Uterus (tissue), 4 donors: ENCODE data around the gene CDK5RAP3. TPM values are rescaled to one million over a fixed set of nuclear protein-coding genes. Genes with fewer than 3 reads are reported as not detected.

ENCODE experiments used
- DNase-seq, 2 donors: peaks; one replicate each; pipeline ENCODE4 v3.0.0-alpha.2; 2019 to 2020
- H3K27ac ChIP-seq, 2 donors: fragments of 200-600 bp; sonication (generic); 1 replicate in 1 of 2; 2 replicates in 1 of 2; pipeline ENCODE4 v1.5.1; 2016 to 2018
- H3K27me3 ChIP-seq, 2 donors: fragments of 200-600 bp; sonication (generic); one replicate each; pipeline ENCODE4 v1.5.1; 2018 to 2019; ENCODE audit warnings: control low read depth in 1 of 2
- H3K36me3 ChIP-seq, 2 donors: fragments of 200-600 bp; sonication (generic); one replicate each; pipeline ENCODE4 v1.5.1; 2019; ENCODE audit warnings: control low read depth in 1 of 2
- H3K4me1 ChIP-seq, 2 donors: fragments of 200-600 bp; sonication (generic); one replicate each; pipeline ENCODE4 v1.5.1; 2018 to 2019; ENCODE audit warnings: control low read depth in 1 of 2
- H3K4me3 ChIP-seq, 2 donors: fragments of 200-600 bp; sonication (generic); 1 replicate in 1 of 2; 2 replicates in 1 of 2; pipeline ENCODE4 v1.5.1; 2018 to 2019; ENCODE audit warnings: mild to moderate bottlenecking in 1 of 2
- H3K9me3 ChIP-seq, 2 donors: fragments of 200-600 bp; sonication (generic); one replicate each; pipeline ENCODE4 v1.5.1; 2019; ENCODE audit warnings: control low read depth in 1 of 2
- CTCF ChIP-seq, 4 experiments: fragments of 200-600 bp in 2 of 4; fragments of 450-650 bp in 2 of 4; sonication (generic) in 2 of 4; IDR thresholded peaks; one replicate each; pipeline ENCODE4 v1.5.1; 2016 to 2019; ENCODE audit warnings: antibody characterized with exemption in 4 of 4, mild to moderate bottlenecking in 2 of 4, moderate library complexity in 1 of 4
- POLR2A ChIP-seq, 2 donors: fragments of 450-650 bp; IDR thresholded peaks; one replicate each; pipeline ENCODE4 v1.6.1; 2016; ENCODE audit warnings: antibody characterized with exemption in 2 of 2, mild to moderate bottlenecking in 1 of 2, moderate library complexity in 1 of 2
- intact Hi-C: fragments of 100-400 bp; cut with DNase I; formaldehyde crosslinking; loops from one replicate; pipeline ENCODE4 v1.15.1; 2023; ENCODE audit warnings: low total_unique reads
- total RNA-seq, 4 donors: library from RNA; depleted of rRNA in 3 of 4; stranded (reverse); fragments of >200 nt in 3 of 4; gene quantifications; one replicate each; pipeline versions ENCODE4 v1.1.0 to v1.2.4, GENCODE V29; 2014 to 2023
- donor health status: DM: yes; HTN: yes; CAD: no.

Gene CDK5RAP3
- total RNA-seq, 4 donors from 2014 or later = 118 to 180 (median 146) TPM

- DNase-seq = peak; percentile 95 to 97
- H3K27ac ChIP-seq = peak overlapping the region; percentile 64 to 67
- H3K4me3 ChIP-seq = peak overlapping the region; percentile 37 to 40
- H3K4me1 ChIP-seq = peaks cover 6 to 31% of the 10 kb centered on the region in 2 donors
- intact Hi-C loops = loop anchor here (5.0 kb wide), 1 partner anchor 102 kb away; no protein-coding TSS in a partner anchor
- H3K36me3 ChIP-seq = no peaks in the 10 kb centered on the region
- TF ChIP-seq CTCF (IDR thresholded peaks at IDR 0.05) = peak; percentile 93 to 95 (median 94)
- peak in 1 of 2 donors; percentile 35 for TF ChIP-seq POLR2A (IDR thresholded peaks at IDR 0.05)
- H3K9me3 ChIP-seq = no peaks in the 10 kb centered on the region
- H3K27me3 ChIP-seq = peaks cover 7 to 9% of the 10 kb centered on the region in 2 donors
Measured at GRCh38 chr17:48025040-48025903, 54.4 kb downstream of the CDK5RAP3 start.

- Histone ChIP-seq H3K27ac (peak overlapping the region; percentile 64 to 67), H3K36me3 (no peaks in the 10 kb centered on the region), H3K27me3 (peaks cover 7 to 9% of the 10 kb centered on the region in 2 donors), H3K4me1 (peaks cover 6 to 31% of the 10 kb centered on the region in 2 donors), H3K9me3 (no peaks in the 10 kb centered on the region), H3K4me3 (peak overlapping the region; percentile 37 to 40)
- DNase-seq = peak in 1 of 2 donors; percentile 31
- no peak for TF ChIP-seq CTCF (IDR thresholded peaks at IDR 0.05)
- intact Hi-C loops = loop anchor here (2.0 to 5.0 kb wide), 2 partner anchors 47 to 101 kb away; no protein-coding TSS in a partner anchor
Measured at GRCh38 chr17:48025904-48026501, 55.1 kb downstream of the CDK5RAP3 start.

- Histone ChIP-seq H3K27me3 (peaks cover 7 to 9% of the 10 kb centered on the region in 2 donors), H3K4me1 (peaks cover 6 to 31% of the 10 kb centered on the region in 2 donors), H3K36me3 (no peaks in the 10 kb centered on the region), H3K27ac (peak overlapping the region; percentile 29 to 64), H3K9me3 (no peaks in the 10 kb centered on the region), H3K4me3 (no peak overlapping the region)
- TF ChIP-seq CTCF (IDR thresholded peaks at IDR 0.05) = peak; percentile 86 to 97 (median 90)
- TF ChIP-seq POLR2A (IDR thresholded peaks at IDR 0.05) = no peak
- intact Hi-C loops = loop anchor here (2.0 to 5.0 kb wide), 2 partner anchors 46 to 101 kb away; no protein-coding TSS in a partner anchor
- peak; percentile 86 for DNase-seq
Measured at GRCh38 chr17:48026502-48027321, 55.8 kb downstream of the CDK5RAP3 start.

GRCh38 chr17:48027322-48027981 is 56.5 kb downstream of the CDK5RAP3 start:
- intact Hi-C loops = loop anchor here (2.0 to 5.0 kb wide), 2 partner anchors 45 to 100 kb away; no protein-coding TSS in a partner anchor
- no peak for DNase-seq
- H3K36me3 ChIP-seq = no peaks in the 10 kb centered on the region
- peaks cover 6 to 31% of the 10 kb centered on the region in 2 donors for H3K4me1 ChIP-seq
- H3K27me3 ChIP-seq = peaks cover 7 to 9% of the 10 kb centered on the region in 2 donors
- TF ChIP-seq POLR2A (IDR thresholded peaks at IDR 0.05) = no peak
- no peak for TF ChIP-seq CTCF (IDR thresholded peaks at IDR 0.05)
- H3K9me3 ChIP-seq = no peaks in the 10 kb centered on the region
- H3K4me3 ChIP-seq = no peak overlapping the region
- H3K27ac ChIP-seq = no peak overlapping the region
